Neutrophil (primary cell): ENCODE data around the gene ADGRG1.

Experiments used
- H3K27ac ChIP-seq: fragments of 200-600 bp; sonication (generic); 2 replicates; pipeline ENCODE4 v1.5.1; 2016; ENCODE audit warnings: mild to moderate bottlenecking, moderate library complexity
- H3K27me3 ChIP-seq: fragments of 200-600 bp; sonication (generic); 2 replicates; pipeline ENCODE4 v1.6.0; 2016; ENCODE audit warnings: mild to moderate bottlenecking
- H3K36me3 ChIP-seq: fragments of 200-600 bp; sonication (generic); 2 replicates; pipeline ENCODE4 v1.5.1; 2017
- H3K4me1 ChIP-seq, 2 experiments: fragments of 200-600 bp in 1 of 2; sonication (generic) in 1 of 2; 1 replicate in 1 of 2; 2 replicates in 1 of 2; pipeline versions ENCODE4 v1.5.1 to v1.6.1; 2013 to 2016; ENCODE audit warnings: low read depth in 1 of 2, low read length in 1 of 2, mild to moderate bottlenecking in 1 of 2, moderate library complexity in 1 of 2; ENCODE audit not compliant: control insufficient read depth in 1 of 2, insufficient read depth in 1 of 2
- H3K4me3 ChIP-seq, 2 experiments: fragments of 200-600 bp in 1 of 2; sonication (generic) in 1 of 2; 1 replicate in 1 of 2; 2 replicates in 1 of 2; pipeline ENCODE4 v1.5.1; 2013 to 2016; ENCODE audit warnings: low read depth in 1 of 2, low read length in 1 of 2, mild to moderate bottlenecking in 1 of 2, moderate library complexity in 1 of 2
- H3K9me3 ChIP-seq: fragments of 200-600 bp; sonication (generic); 2 replicates; pipeline ENCODE4 v1.5.1; 2016
- CTCF ChIP-seq: fragments of 200-600 bp; sonication (generic); IDR thresholded peaks from 2 replicates; pipeline ENCODE4 v1.5.1; 2016; ENCODE audit warnings: antibody characterized with exemption

The ADGRG1 gene

GRCh38 chr16:57652695-57653471 is 24.5 kb downstream of the ADGRG1 start:
- peaks cover 13 to 16% of the 10 kb centered on the region in 2 experiments for H3K4me1 ChIP-seq
- H3K27ac ChIP-seq: no peak overlapping the region
- no peaks in the 10 kb centered on the region for H3K36me3 ChIP-seq

GRCh38 chr16:57653936-57654335 is 25.5 kb downstream of the ADGRG1 start:
- TF ChIP-seq CTCF: no peak
- Histone ChIP-seq H3K27me3 (no peaks in the 10 kb centered on the region), H3K36me3 (no peaks in the 10 kb centered on the region), H3K4me1 (peaks cover 9 to 11% of the 10 kb centered on the region in 2 experiments), H3K9me3 (no peaks in the 10 kb centered on the region), H3K4me3 (no peak overlapping the region), H3K27ac (no peak overlapping the region)

More at GRCh38 chr16:57652695-57653471, 24.5 kb downstream of the ADGRG1 start:
- Histone ChIP-seq H3K4me3 (no peak overlapping the region), H3K9me3 (no peaks in the 10 kb centered on the region), H3K27me3 (peaks cover 2% of the 10 kb centered on the region)
- no peak for TF ChIP-seq CTCF

GRCh38 chr16:57656342-57656955 is 28.0 kb downstream of the ADGRG1 start:
- Histone ChIP-seq H3K27ac (no peak overlapping the region), H3K4me3 (no peak overlapping the region), H3K36me3 (no peaks in the 10 kb centered on the region), H3K4me1 (no peaks in the 10 kb centered on the region), H3K9me3 (no peaks in the 10 kb centered on the region), H3K27me3 (no peaks in the 10 kb centered on the region)
- no peak for TF ChIP-seq CTCF

GRCh38 chr16:57657228-57657627 is 28.8 kb downstream of the ADGRG1 start:
- Histone ChIP-seq H3K9me3 (no peaks in the 10 kb centered on the region), H3K36me3 (no peaks in the 10 kb centered on the region), H3K4me3 (no peak overlapping the region), H3K27ac (no peak overlapping the region), H3K4me1 (no peaks in the 10 kb centered on the region), H3K27me3 (no peaks in the 10 kb centered on the region)
- TF ChIP-seq CTCF: no peak

- H3K27ac ChIP-seq: no peak overlapping the region
- no peaks in the 10 kb centered on the region for H3K36me3 ChIP-seq
- no peaks in the 10 kb centered on the region for H3K4me1 ChIP-seq
- no peak overlapping the region for H3K4me3 ChIP-seq
- H3K9me3 ChIP-seq: no peaks in the 10 kb centered on the region
- TF ChIP-seq CTCF: no peak
- no peaks in the 10 kb centered on the region for H3K27me3 ChIP-seq
Measured at GRCh38 chr16:57658130-57658877, 29.9 kb downstream of the ADGRG1 start.
